Kidney (tissue), 14 donors: ENCODE measurements around the gene SLC22A4. TPM values are rescaled to one million over a fixed set of nuclear protein-coding genes. Genes with fewer than 3 reads are reported as not detected.
A peak's percentile ranks its signal among the peaks of the same experiment; 100 is the strongest.

Experiments
- DNase-seq, 5 donors: peaks; one replicate each; pipeline ENCODE4 v3.0.0-alpha.2; 2013 to 2020
- FAIRE-seq: peaks from 2 replicates; lab custom pipeline; 2012; peaks lifted over from hg19 to GRCh38; lab: Jason Lieb, UNC
- H3K27ac ChIP-seq, 2 donors: one replicate each; pipeline ENCODE4 v1.7.0; 2013; ENCODE audit warnings: low read depth in 2 of 2, low read length in 2 of 2, inconsistent platforms in 1 of 2
- H3K27me3 ChIP-seq: one replicate; pipeline ENCODE4 v1.7.1; 2013; ENCODE audit warnings: low read length, inconsistent platforms; ENCODE audit not compliant: control insufficient read depth, insufficient read depth
- H3K36me3 ChIP-seq, 3 donors: one replicate each; pipeline versions ENCODE4 v1.7.0 to v1.7.1; 2013; ENCODE audit warnings: low read length in 3 of 3, control low read depth in 1 of 3, inconsistent platforms in 1 of 3; ENCODE audit not compliant: insufficient read depth in 3 of 3, control insufficient read depth in 2 of 3
- H3K4me1 ChIP-seq, 3 donors: one replicate each; pipeline versions ENCODE4 v1.7.0 to v1.7.1; 2013; ENCODE audit warnings: low read length in 3 of 3, inconsistent platforms in 1 of 3, low read depth in 1 of 3; ENCODE audit not compliant: control insufficient read depth in 2 of 3, insufficient read depth in 2 of 3
- H3K4me3 ChIP-seq, 3 donors: one replicate each; pipeline versions ENCODE4 v1.7.0 to v1.8.1; 2013; ENCODE audit warnings: low read length in 3 of 3, control low read depth in 1 of 3, inconsistent platforms in 1 of 3
- H3K9ac ChIP-seq, 3 donors: one replicate each; pipeline versions ENCODE4 v1.7.0 to v1.7.1; 2013; ENCODE audit warnings: low read length in 3 of 3, control low read depth in 1 of 3, inconsistent platforms in 1 of 3
- H3K9me3 ChIP-seq, 3 donors: one replicate each; pipeline versions ENCODE4 v1.7.0 to v1.7.1; 2013; ENCODE audit warnings: low read length in 3 of 3, control low read depth in 1 of 3, inconsistent platforms in 1 of 3; ENCODE audit not compliant: control insufficient read depth in 2 of 3, insufficient read depth in 1 of 3
- intact Hi-C: fragments of 100-400 bp; cut with DNase I; formaldehyde crosslinking; loops from one replicate; pipeline ENCODE4 v1.11.1; 2022
- polyA plus RNA-seq: library from polyadenylated mRNA; stranded (reverse); fragments of 350-450 nt; fragmentation: Illumina TruSeq; extraction: RNeasy Lipid Tissue Mini Kit (QIAGEN cat#74804); gene quantifications from one replicate; pipeline ENCODE4 v1.2.3, GENCODE V29; 2014; ENCODE audit warnings: low read depth, low replicate concordance; ENCODE audit not compliant: insufficient read depth
- total RNA-seq: library from RNA; stranded (reverse); fragmentation: NEBNext Ultra II Directional; extraction: Animal tissue kit (Norgen Biotek cat#: 25700); gene quantifications from one replicate; pipeline ENCODE4 v1.2.1, GENCODE V29; 2021
- TF ChIP-seq, protein P1 (sequence below): IDR thresholded peaks from 3 replicates; pipeline ENCODE4 v1.5.1; 2012; ENCODE audit warnings: mild to moderate bottlenecking, moderate library complexity, borderline replicate concordance; ENCODE audit not compliant: insufficient read depth; ENCODE audit errors: extremely low read depth
- donor health status: control.
- donor health status: control.
- donor health status: control.
- donor health status: control.
- donor health status: control.
- donor health status: DM: yes; HTN: yes; CAD: no.
- donor health status: Normal renal cell carcinoma (clear cell type).

The SLC22A4 gene
- total and polyA plus RNA-seq, 2 donors from 2014 or later = 2.4 to 7.6 TPM

DNA sequence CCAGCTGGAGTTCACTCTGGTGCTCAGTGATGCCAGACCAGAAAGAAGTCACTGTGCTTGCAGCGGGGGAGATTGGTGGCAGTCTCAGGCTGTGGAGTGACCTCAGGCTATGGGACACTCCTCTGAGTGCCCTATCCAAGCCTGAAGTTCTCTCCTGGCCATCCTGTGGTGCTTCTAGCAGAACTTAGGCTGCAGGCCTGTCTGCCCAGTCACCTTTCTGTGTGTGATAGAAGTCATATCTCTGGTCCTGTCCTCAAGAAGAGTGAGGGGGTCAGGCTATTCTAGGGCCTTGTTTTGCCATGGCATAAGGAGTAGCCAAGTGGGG, 27.4 kb upstream of the SLC22A4 start:
- H3K9me3 ChIP-seq = no peaks in the 10 kb centered on the region
- DNase-seq (peak in 1 of 5 donors; percentile 45), FAIRE-seq (no peak)
- TF ChIP-seq, protein P1, sequence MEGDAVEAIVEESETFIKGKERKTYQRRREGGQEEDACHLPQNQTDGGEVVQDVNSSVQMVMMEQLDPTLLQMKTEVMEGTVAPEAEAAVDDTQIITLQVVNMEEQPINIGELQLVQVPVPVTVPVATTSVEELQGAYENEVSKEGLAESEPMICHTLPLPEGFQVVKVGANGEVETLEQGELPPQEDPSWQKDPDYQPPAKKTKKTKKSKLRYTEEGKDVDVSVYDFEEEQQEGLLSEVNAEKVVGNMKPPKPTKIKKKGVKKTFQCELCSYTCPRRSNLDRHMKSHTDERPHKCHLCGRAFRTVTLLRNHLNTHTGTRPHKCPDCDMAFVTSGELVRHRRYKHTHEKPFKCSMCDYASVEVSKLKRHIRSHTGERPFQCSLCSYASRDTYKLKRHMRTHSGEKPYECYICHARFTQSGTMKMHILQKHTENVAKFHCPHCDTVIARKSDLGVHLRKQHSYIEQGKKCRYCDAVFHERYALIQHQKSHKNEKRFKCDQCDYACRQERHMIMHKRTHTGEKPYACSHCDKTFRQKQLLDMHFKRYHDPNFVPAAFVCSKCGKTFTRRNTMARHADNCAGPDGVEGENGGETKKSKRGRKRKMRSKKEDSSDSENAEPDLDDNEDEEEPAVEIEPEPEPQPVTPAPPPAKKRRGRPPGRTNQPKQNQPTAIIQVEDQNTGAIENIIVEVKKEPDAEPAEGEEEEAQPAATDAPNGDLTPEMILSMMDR = no peak
- H3K4me3 ChIP-seq = no peak overlapping the region
- peaks cover 0 to 27% (median 8%) of the 10 kb centered on the region in 3 donors for H3K4me1 ChIP-seq
- intact Hi-C loops = no loop called here
- peaks cover 0 to 16% (median 3%) of the 10 kb centered on the region in 3 donors for H3K36me3 ChIP-seq
- H3K27me3 ChIP-seq = no peaks in the 10 kb centered on the region
- H3K9ac ChIP-seq = no peak overlapping the region
- no peak overlapping the region for H3K27ac ChIP-seq

DNA sequence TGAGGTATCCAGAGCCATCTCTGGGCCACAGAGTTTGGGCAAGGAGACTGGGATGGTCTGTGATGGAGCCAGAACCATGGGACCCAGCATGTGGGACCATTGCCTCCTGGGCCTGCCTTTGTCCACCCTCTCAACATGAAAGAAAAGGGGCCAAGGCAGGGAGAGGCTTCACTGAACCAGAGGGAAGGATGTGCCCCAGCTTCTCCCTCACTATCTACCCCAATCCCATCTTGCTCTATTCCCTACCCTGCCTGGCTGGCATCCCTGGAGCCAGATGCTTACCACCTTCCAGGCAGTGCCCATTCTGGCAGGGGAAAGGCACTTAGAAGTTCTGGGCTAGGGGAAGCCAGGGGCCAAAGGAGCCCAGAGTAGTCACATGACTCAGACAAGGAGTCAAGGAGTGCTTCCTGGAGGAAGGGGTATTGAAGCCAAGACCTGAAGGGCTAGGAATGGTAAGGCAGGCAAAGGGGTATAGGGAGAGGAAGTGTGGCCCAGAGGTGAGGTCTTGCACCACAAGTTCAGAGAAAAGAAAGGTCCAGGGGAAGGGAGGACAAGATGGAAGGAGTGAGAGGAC, 26.9 kb upstream of the SLC22A4 start:
- Histone ChIP-seq H3K36me3 (peaks cover 0 to 15% (median 2%) of the 10 kb centered on the region in 3 donors), H3K27me3 (no peaks in the 10 kb centered on the region), H3K4me3 (no peak overlapping the region), H3K27ac (no peak overlapping the region), H3K9me3 (no peaks in the 10 kb centered on the region), H3K9ac (no peak overlapping the region), H3K4me1 (peaks cover 0 to 31% (median 8%) of the 10 kb centered on the region in 3 donors)
- DNase-seq (no peak), FAIRE-seq (no peak)
- TF ChIP-seq, protein P1 = no peak
- intact Hi-C loops = no loop called here

DNA sequence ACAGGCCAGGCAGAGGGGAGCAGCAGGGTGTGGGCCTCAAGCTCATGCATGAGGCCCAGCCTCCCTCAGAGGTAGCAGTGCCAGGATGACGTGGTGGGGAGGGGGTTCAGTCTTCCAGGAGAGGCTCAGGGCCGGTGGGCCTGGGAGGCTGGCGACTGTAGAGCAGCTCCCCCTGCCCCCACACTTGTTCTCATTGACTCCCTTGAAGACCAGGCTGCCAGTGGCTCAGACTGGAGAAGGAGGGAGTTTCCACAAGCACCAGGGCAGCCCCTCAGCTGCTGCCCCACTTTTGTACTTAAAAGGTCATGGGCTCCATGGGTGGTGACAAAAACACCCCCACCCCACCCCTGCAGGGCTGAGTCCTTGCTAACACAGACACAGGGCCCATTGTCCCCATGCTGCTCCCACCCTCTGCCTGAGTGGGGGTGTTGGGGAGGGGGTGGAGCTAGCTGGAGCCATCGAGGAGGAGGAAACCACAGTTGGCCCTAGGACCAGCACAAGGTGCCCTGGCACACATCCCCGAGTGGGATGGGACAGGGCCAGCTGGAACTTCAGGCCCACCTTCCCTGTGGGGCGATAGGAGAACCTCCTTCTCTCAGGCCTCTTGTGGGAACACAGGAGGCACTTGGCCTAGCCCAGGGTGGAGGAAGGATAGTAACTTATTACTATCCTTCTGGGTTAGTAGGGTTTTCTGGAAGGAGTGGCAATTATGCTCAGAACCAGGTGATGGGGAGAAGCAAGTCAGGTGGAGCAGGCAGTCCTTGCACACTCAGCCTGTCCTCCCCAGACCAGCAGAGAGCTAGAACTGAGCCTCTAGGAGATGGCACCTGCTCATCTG, 26.0 kb upstream of the SLC22A4 start:
- Histone ChIP-seq H3K4me1 (peaks cover 0 to 34% (median 10%) of the 10 kb centered on the region in 3 donors), H3K9me3 (no peaks in the 10 kb centered on the region), H3K36me3 (peaks cover 0 to 6% (median 2%) of the 10 kb centered on the region in 3 donors), H3K27me3 (no peaks in the 10 kb centered on the region), H3K27ac (no peak overlapping the region), H3K4me3 (no peak overlapping the region), H3K9ac (no peak overlapping the region)
- TF ChIP-seq, protein P1 = no peak
- intact Hi-C loops = no loop called here
- no peak for FAIRE-seq
- peak in 2 of 5 donors; percentile 46 to 57 for DNase-seq
